Spleen (tissue), 11 donors: Measurements from ENCODE around the gene BRF1. TPM values are rescaled to one million over a fixed set of nuclear protein-coding genes. Genes with fewer than 3 reads are reported as not detected.

Experiments
- DNase-seq: peaks from one replicate; pipeline ENCODE4 v3.0.0-alpha.2; 2020
- H3K27ac ChIP-seq, 8 donors: fragments of 200-600 bp; sonication (generic) in 7 of 8; 1 replicate in 4 of 8; 2 replicates in 4 of 8; pipeline versions ENCODE4 v1.5.0 to v1.8.0; 2016 to 2021; ENCODE audit warnings: inconsistent platforms in 4 of 8, mild to moderate bottlenecking in 4 of 8, moderate library complexity in 1 of 8
- H3K27me3 ChIP-seq, 7 donors: fragments of 200-600 bp; sonication (generic) in 6 of 7; replicated peaks in 1 of 7; 1 replicate in 4 of 7; 2 replicates in 3 of 7; pipeline versions ENCODE4 v1.5.0 to v1.8.0; 2016 to 2021; ENCODE audit warnings: inconsistent platforms in 3 of 7, mild to moderate bottlenecking in 1 of 7
- H3K36me3 ChIP-seq, 6 donors: fragments of 200-600 bp; sonication (generic) in 5 of 6; 1 replicate in 4 of 6; 2 replicates in 2 of 6; pipeline versions ENCODE4 v1.5.0 to v1.8.0; 2016 to 2021; ENCODE audit warnings: inconsistent platforms in 2 of 6
- H3K4me1 ChIP-seq, 6 donors: fragments of 200-600 bp; sonication (generic) in 5 of 6; 1 replicate in 3 of 6; 2 replicates in 3 of 6; pipeline versions ENCODE4 v1.5.0 to v1.8.0; 2016 to 2021; ENCODE audit warnings: inconsistent platforms in 3 of 6
- H3K4me3 ChIP-seq, 8 donors: fragments of 200-600 bp; sonication (generic) in 7 of 8; 1 replicate in 4 of 8; 2 replicates in 4 of 8; pipeline versions ENCODE4 v1.5.0 to v1.8.0; 2016 to 2021; ENCODE audit warnings: inconsistent platforms in 4 of 8, mild to moderate bottlenecking in 4 of 8, moderate library complexity in 2 of 8
- H3K9me3 ChIP-seq, 8 donors: fragments of 200-600 bp; sonication (generic) in 7 of 8; 1 replicate in 4 of 8; 2 replicates in 4 of 8; pipeline versions ENCODE4 v1.5.0 to v1.8.0; 2016 to 2021; ENCODE audit warnings: inconsistent platforms in 4 of 8
- CTCF ChIP-seq, 11 experiments: fragments of 200-600 bp in 7 of 11; fragments of 450-650 bp in 4 of 11; sonication (generic) in 4 of 11; IDR thresholded peaks in 8 of 11; conservative IDR thresholded peaks in 3 of 11; 1 replicate in 7 of 11; 2 replicates in 4 of 11; pipeline versions ENCODE4 v1.4.0 to v1.8.0; 2016 to 2021; ENCODE audit warnings: antibody characterized with exemption in 11 of 11, inconsistent platforms in 4 of 11, mild to moderate bottlenecking in 1 of 11
- POLR2A ChIP-seq, 3 donors: fragments of 450-650 bp; IDR thresholded peaks; one replicate each; pipeline ENCODE4 v1.5.1; 2017; ENCODE audit warnings: antibody characterized with exemption in 3 of 3, mild to moderate bottlenecking in 1 of 3
- POLR2AphosphoS5 ChIP-seq, 3 donors: sonication (generic); formaldehyde crosslinking; IDR thresholded peaks; one replicate each; pipeline ENCODE4 v1.5.1; 2017; ENCODE audit warnings: antibody characterized with exemption in 3 of 3
- WGBS, 5 donors: extraction: QIAGEN DNeasy Blood & Tissue Kit in 3 of 5; methylation state at CpG; one replicate each; pipeline versions ENCODE4 v1.1.5 to v1.1.7; 2013 to 2018; 5-methylcytosine and 5-hydroxymethylcytosine counted together
- intact Hi-C: fragments of 100-400 bp; cut with DNase I; formaldehyde crosslinking; loops from one replicate; pipeline ENCODE4 v1.15.0; 2023; ENCODE audit warnings: low total_unique reads
- polyA plus RNA-seq, 3 donors: library from polyadenylated mRNA; stranded (reverse); fragments of 200-250 nt; gene quantifications; one replicate each; pipeline ENCODE4 v1.2.1, GENCODE V29; 2013
- total RNA-seq, 7 donors: library from RNA; depleted of rRNA in 3 of 7; stranded (reverse); fragments of >200 nt in 3 of 7; fragmentation: NEBNext Ultra II Directional in 4 of 7; extraction: Animal tissue kit (Norgen Biotek cat#: 25700) in 4 of 7; gene quantifications; one replicate each; pipeline versions ENCODE4 v1.1.0 to v1.2.1, GENCODE V29; 2016 to 2021
- donor health status: healthy with polysubstance abuse.
- donor health status: DM: no; HTN: no; CAD: no; lungs with moderate emphysema.
- donor health status: DM: no; HTN: no; CAD: no.
- donor health status: Bipolar disorder and iron deficiency.
- donor health status: healthy.
- donor health status: DM: no; HTN: no; CAD: no.
- donor health status: DM: yes; HTN: yes; CAD: no.

BRF1 gene
- total and polyA plus RNA-seq, 10 donors, result 16.2 to 71.2 (median 49.8) TPM

- intact Hi-C loops, result no loop called here
- TF ChIP-seq POLR2A (IDR thresholded peaks at IDR 0.05) (no peak), CTCF (IDR thresholded peaks at IDR 0.05 in 8 of 11, conservative IDR thresholded peaks at IDR 0.05 in 3 of 11) (no peak), POLR2AphosphoS5 (IDR thresholded peaks at IDR 0.05) (no peak)
- Histone ChIP-seq H3K9me3 (no peaks in the 10 kb centered on the region), H3K27me3 (no peaks in the 10 kb centered on the region), H3K27ac (no peak overlapping the region), H3K4me3 (no peak overlapping the region), H3K4me1 (peaks cover 17 to 59% (median 39%) of the 10 kb centered on the region in 6 donors), H3K36me3 (peaks cover 0 to 21% (median 0%) of the 10 kb centered on the region in 6 donors)
- no peak for DNase-seq
- WGBS, 5 donors, result 84 to 94% (median 91%) methylated on average over 21 to 24 of the region's 24 CpGs
These were observed 13.3 kb downstream of the BRF1 start for GRCh38 chr14:105287249-105288102.

- WGBS, 5 donors, result 89 to 97% (median 96%) methylated on average over 9 of the region's 9 CpGs
- no peak overlapping the region for H3K4me3 ChIP-seq
- H3K27me3 ChIP-seq, result no peaks in the 10 kb centered on the region
- no peaks in the 10 kb centered on the region for H3K9me3 ChIP-seq
- intact Hi-C loops, result no loop called here
- H3K36me3 ChIP-seq, result peaks cover 0 to 21% (median 0%) of the 10 kb centered on the region in 6 donors
- H3K27ac ChIP-seq, result no peak overlapping the region
- TF ChIP-seq POLR2A (IDR thresholded peaks at IDR 0.05) (no peak), CTCF (IDR thresholded peaks at IDR 0.05 in 8 of 11, conservative IDR thresholded peaks at IDR 0.05 in 3 of 11) (no peak), POLR2AphosphoS5 (IDR thresholded peaks at IDR 0.05) (no peak)
- peaks cover 11 to 56% (median 33%) of the 10 kb centered on the region in 6 donors for H3K4me1 ChIP-seq
- DNase-seq, result no peak
These were observed 14.0 kb downstream of the BRF1 start for GRCh38 chr14:105286759-105287144.

- Histone ChIP-seq H3K4me1 (peaks cover 9 to 48% (median 19%) of the 10 kb centered on the region in 6 donors), H3K27me3 (no peaks in the 10 kb centered on the region), H3K36me3 (peaks cover 0 to 26% (median 0%) of the 10 kb centered on the region in 6 donors), H3K9me3 (no peaks in the 10 kb centered on the region), H3K4me3 (no peak overlapping the region), H3K27ac (no peak overlapping the region)
- TF ChIP-seq POLR2AphosphoS5 (IDR thresholded peaks at IDR 0.05), result no peak
- TF ChIP-seq POLR2A (IDR thresholded peaks at IDR 0.05), result no peak
- no peak for TF ChIP-seq CTCF (IDR thresholded peaks at IDR 0.05 in 8 of 11, conservative IDR thresholded peaks at IDR 0.05 in 3 of 11)
- intact Hi-C loops, result no loop called here
- DNase-seq, result no peak
- 77 to 89% (median 87%) methylated on average over 8 of the region's 8 CpGs for WGBS, 5 donors
These were observed 15.6 kb downstream of the BRF1 start for GRCh38 chr14:105285174-105285573.

GRCh38 chr14:105283899-105284298 lies 16.9 kb downstream of the BRF1 start:
- no peak overlapping the region for H3K4me3 ChIP-seq
- WGBS, 5 donors, result 21 to 42% (median 26%) methylated on average over 15 of the region's 15 CpGs
- peaks cover 9 to 45% (median 18%) of the 10 kb centered on the region in 6 donors for H3K4me1 ChIP-seq
- no peak for DNase-seq
- TF ChIP-seq POLR2AphosphoS5 (IDR thresholded peaks at IDR 0.05) (peak in 2 of 3 donors; percentile 37 to 58), POLR2A (IDR thresholded peaks at IDR 0.05) (no peak), CTCF (IDR thresholded peaks at IDR 0.05 in 8 of 11, conservative IDR thresholded peaks at IDR 0.05 in 3 of 11) (no peak)
- no peaks in the 10 kb centered on the region for H3K9me3 ChIP-seq
- intact Hi-C loops, result no loop called here
- no peaks in the 10 kb centered on the region for H3K27me3 ChIP-seq
- peak overlapping the region in 4 of 8 donors; percentile 26 to 41 (median 34) for H3K27ac ChIP-seq
- H3K36me3 ChIP-seq, result peaks cover 0 to 35% (median 0%) of the 10 kb centered on the region in 6 donors
